ENCODE measurements around the gene CHAC2.
A peak's percentile ranks its signal among the peaks of the same experiment; 100 is the strongest.
"Not testable (repeated sequence)": the region's sequence is repeated elsewhere in the genome, so short reads cannot be mapped to it uniquely, and the experiment has no call there.

The CHAC2 gene

DNA sequence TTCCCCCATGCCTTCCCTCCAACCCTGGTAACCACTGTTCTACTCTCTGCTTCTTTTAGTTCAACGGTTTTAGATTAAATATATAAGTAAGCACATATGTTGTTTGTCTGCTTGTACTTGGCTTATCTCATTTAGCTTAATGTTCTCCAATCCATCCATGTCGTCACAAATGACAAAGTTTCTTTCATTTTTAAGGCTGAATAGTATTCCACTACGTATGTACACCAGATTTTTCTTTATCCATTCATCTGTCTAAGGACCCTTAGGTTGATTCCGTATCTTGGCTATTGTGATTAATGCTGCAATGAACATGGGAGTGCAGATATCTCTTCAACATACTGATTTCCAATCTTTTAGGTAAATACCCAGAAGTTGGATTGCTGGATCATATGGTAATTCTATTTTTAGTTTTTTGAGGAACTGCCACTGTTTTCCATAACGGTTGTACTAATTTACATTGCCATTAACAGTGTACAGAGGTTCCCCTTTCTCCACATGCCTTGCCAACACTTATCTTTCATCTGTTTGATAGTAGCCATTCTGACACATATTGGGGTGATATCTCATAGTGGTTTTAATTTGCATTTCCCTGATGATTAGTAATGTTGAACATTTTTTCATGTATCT is 11.0 kb downstream of the CHAC2 start:
- no peak for DNase-seq

DNA sequence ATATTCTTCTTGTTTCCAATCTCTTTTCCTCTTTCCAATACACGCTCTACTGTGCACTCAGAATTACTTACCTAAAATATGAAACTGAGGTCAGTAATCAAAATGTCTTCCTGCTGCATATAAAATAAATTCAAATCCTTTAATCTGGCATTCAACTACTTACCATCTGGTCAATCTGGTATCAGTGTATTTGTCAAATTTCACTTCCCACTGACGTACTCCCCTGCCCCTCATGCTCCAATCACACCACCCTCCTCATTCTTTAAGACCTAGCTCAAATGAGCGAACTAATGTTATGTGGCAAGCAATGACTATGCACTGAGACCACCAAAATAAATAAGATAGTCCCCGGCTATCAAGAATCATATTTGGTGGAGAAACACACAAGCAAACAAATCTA is 12.5 kb downstream of the CHAC2 start:
- DNase-seq = no peak

- DNase-seq = no peak
These were observed 15.1 kb downstream of the CHAC2 start for GRCh38 chr2:53782676-53783075.

DNA sequence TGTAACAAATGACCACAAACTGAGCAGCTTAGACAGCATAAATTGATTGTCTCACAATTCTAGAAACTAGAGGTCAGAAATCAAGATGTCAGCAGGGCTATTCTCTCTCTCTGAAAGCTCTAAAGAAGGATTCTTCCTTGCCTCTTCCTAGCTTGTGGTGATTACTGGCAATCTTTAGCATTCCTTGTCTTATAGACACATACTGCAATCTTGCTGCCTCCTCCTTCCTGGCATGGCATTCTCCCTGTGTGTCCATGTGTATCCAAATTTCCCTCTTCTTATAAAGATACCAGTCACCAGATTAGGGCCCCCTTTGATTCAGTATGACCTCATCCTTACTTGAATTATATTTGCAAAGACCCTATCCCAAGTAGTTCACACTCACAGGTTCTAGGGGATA is 16.8 kb downstream of the CHAC2 start:
- DNase-seq = no peak

- no peak for DNase-seq
These were observed 17.8 kb downstream of the CHAC2 start for GRCh38 chr2:53785366-53785765.

- DNase-seq = peak; percentile 24
These were observed 18.7 kb downstream of the CHAC2 start for GRCh38 chr2:53786352-53786704.

- peak; percentile 65 for DNase-seq
These were observed 19.4 kb downstream of the CHAC2 start, which contains the start of the genes ASB3 and ERLEC1 for GRCh38 chr2:53786705-53787613. Gene ASB3, minus strand, starts transcription at chr2:53786953. Its CDS starts 21,381 bp downstream, at chr2:53765572. Gene ERLEC1, plus strand, starts transcription at chr2:53787044. Its CDS starts 167 bp downstream, at chr2:53787211.

- no peak for DNase-seq
These were observed 20.1 kb downstream of the CHAC2 start for GRCh38 chr2:53787614-53788289.

- no peak for DNase-seq
These were observed 25.7 kb downstream of the CHAC2 start for GRCh38 chr2:53793261-53793660.

DNA sequence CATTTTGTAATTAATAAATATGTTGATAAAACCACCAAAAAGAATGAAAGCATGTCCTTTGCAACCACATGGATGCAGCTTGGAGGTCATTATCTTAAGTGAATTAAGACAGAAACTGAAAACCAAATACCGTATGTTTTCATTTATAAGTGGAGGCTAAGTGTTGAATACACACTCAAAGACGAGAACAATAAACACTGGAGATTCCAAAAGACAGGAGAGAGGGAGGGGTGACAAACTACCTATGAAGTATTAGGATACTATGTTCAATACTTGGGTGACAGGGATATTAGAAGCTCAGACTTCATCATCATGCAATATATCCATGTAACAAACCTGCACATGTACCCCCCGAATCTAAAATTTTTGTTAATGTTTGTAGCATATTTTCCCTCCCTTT is 26.2 kb downstream of the CHAC2 start:
- DNase-seq = no peak

DNA sequence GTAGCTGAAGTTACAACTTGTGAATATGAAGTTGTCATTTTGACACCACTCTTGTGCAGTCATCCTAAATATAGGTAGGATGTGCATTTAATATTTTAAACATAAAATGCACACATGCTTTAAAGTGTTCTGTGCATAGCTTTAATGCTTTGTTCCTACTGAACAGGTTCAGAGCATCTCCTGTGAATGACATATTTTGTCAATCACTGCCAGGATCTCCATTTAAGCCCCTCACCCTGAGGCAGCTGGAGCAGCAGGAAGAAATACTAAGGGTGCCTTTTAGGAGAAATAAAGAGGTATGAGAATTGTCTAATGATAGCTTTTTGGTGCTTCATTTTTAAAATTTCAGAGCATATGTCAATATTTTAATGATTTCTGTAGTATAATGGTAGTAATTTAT is 33.9 kb downstream of the CHAC2 start:
- DNase-seq = no peak

GRCh38 chr2:53802617-53803151 is 35.1 kb downstream of the CHAC2 start:
- DNase-seq = no peak

- DNase-seq = no peak
These were observed 44.0 kb downstream of the CHAC2 start for GRCh38 chr2:53811601-53812000.

DNA sequence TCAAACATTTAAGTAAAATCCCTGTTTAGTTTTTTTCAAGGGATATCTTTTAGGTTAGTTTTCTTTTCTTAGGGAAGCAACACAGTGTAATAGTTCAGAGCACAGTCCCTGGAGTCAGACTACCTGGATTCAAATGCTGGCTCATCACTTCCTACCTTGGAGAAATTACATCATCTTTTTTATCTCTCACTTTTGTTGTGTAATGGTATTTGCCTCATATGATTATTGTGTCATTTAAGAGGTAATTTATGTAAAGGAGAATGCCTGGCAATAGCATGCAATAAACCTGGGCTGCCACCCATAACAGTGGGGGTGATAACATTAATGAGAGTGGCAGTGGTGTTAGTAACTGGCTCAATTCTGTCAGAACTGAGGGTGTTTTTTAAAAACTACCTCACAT is 45.5 kb downstream of the CHAC2 start:
- peak; percentile 44 for DNase-seq

DNA sequence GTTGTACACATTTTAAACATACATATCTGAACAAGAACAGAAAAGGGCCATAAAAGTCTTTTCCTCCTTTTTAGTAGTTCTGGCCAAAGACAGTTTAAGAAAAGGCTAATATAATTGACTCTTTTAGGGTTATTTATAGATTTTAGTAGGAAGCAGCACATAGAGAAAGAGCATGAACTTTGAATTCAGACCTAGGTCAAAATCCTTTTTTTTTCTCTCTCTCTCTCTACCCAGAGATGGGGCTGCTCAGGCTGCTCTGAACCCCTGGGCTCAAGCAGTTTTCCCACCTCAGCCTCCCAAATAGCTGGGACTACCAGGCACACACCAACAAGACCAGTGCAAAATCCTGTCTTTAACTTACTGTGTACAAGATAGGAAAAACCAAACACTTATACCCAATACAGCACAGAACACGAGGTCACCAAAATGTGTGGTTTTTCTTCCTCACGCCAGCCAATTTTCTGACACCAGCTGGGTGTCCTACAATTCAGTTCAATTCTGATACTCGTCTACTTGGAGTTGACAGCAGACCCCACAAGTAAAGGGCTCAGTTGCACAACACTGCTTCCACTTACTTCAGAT is 51.3 kb downstream of the CHAC2 start:
- DNase-seq = no peak

- DNase-seq = no peak
These were observed 52.0 kb downstream of the CHAC2 start for GRCh38 chr2:53819634-53820033.

GRCh38 chr2:53820048-53820447 is 52.4 kb downstream of the CHAC2 start:
- DNase-seq = no peak

- no peak for DNase-seq
These were observed 53.1 kb downstream of the CHAC2 start for GRCh38 chr2:53820711-53821110.

DNA sequence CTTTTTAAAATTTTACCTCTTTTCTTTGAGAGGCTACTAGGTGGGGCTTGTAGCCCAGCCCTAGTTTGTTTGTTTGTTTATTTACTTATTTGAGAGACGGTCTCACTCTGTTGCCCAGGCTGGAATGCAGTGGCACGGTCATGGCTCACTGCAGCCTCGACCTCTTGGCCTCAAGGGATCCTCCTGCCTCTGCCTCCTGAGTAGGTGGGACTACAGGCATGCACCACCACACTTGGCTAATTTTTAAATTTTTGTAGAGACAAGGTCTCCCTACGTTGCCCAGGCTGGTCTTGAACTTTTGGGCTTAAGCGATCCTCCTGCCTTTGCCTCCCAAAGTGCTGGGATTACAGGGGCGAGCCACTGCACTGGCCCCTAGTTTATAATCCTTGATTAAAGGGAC is 54.2 kb downstream of the CHAC2 start:
- DNase-seq = no peak

DNA sequence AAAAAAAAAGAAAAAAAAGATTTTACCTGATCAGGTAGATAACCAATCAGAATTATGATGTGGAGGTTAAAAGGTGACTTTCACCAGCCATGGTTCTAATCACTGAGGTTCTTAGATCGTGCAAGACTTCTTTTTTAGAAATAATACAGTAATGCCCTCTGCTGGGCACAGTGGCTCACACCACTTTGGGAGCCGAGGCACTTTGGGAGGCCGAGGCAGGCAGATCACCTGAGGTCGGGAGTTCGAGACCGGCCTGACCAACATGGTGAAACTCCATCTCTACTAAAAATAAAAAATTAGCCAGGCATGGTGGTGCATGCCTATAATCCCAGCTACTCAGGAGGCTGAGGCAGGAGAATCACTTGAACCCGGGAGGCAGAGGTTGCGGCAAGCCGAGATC is 56.0 kb downstream of the CHAC2 start:
- DNase-seq = not testable (repeated sequence)

Data from NCI-H226 (cell line).